NB4 (cell line): ENCODE measurements around the gene RPS6KA4.

Experiments
- DNase-seq: peaks from one replicate; pipeline ENCODE4 v3.0.0; 2010; ENCODE audit warnings: low read depth
- H3K4me3 ChIP-seq: one replicate; pipeline ENCODE4 v1.5.1; 2011; ENCODE audit warnings: mild to moderate bottlenecking, low read depth, low read length, moderate library complexity
- MYC ChIP-seq: IDR thresholded peaks from 2 replicates; pipeline ENCODE4 v1.6.1; 2011; ENCODE audit warnings: low read depth, low read length
- POLR2A ChIP-seq: IDR thresholded peaks from 2 replicates; pipeline ENCODE4 v1.6.1; 2011; ENCODE audit warnings: mild to moderate bottlenecking; ENCODE audit not compliant: insufficient read length; ENCODE audit errors: extremely low read depth
- TF ChIP-seq, protein P1 (sequence below): IDR thresholded peaks from 2 replicates; pipeline ENCODE4 v1.6.1; 2011; ENCODE audit warnings: low read depth, low read length
- TF ChIP-seq, protein P2 (sequence below): IDR thresholded peaks from one replicate; pipeline ENCODE4 v1.5.1; 2012; ENCODE audit warnings: low read depth, low read length

RPS6KA4 gene

GRCh38 chr11:64391839-64392238 is 32.9 kb downstream of the RPS6KA4 start:
- no peak overlapping the region for H3K4me3 ChIP-seq
- TF ChIP-seq MYC (no peak), POLR2A (no peak)
- TF ChIP-seq, protein P1, sequence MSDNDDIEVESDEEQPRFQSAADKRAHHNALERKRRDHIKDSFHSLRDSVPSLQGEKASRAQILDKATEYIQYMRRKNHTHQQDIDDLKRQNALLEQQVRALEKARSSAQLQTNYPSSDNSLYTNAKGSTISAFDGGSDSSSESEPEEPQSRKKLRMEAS, result no peak
- TF ChIP-seq, protein P2, sequence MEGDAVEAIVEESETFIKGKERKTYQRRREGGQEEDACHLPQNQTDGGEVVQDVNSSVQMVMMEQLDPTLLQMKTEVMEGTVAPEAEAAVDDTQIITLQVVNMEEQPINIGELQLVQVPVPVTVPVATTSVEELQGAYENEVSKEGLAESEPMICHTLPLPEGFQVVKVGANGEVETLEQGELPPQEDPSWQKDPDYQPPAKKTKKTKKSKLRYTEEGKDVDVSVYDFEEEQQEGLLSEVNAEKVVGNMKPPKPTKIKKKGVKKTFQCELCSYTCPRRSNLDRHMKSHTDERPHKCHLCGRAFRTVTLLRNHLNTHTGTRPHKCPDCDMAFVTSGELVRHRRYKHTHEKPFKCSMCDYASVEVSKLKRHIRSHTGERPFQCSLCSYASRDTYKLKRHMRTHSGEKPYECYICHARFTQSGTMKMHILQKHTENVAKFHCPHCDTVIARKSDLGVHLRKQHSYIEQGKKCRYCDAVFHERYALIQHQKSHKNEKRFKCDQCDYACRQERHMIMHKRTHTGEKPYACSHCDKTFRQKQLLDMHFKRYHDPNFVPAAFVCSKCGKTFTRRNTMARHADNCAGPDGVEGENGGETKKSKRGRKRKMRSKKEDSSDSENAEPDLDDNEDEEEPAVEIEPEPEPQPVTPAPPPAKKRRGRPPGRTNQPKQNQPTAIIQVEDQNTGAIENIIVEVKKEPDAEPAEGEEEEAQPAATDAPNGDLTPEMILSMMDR, result no peak
- DNase-seq, result no peak

DNA sequence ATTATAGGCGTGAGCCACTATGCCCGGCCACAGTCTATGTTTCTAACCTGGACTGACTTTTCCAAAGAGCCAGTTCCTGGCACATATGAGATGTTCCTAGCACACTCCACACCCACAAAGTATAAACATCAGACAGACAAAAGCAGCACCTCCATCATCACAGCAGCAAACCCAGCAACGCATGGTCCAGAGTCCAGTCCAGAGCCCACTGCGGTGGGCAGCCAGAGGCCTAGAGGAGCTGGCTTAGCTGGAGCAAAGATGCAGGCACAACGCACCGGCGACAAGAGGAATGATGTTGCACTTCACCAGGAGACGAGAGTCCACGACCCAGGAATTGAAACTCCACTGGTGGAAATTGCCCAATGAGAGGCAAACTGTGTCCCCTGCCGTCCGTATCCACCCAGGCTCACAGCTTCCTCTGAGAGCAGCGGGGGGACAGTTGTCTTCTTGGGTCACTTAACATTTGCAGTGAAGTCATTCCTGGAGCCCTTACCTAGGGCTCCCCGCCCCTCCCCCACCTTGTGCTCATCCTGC is 36.6 kb downstream of the RPS6KA4 start:
- no peak overlapping the region for H3K4me3 ChIP-seq
- DNase-seq, result no peak
- TF ChIP-seq POLR2A (no peak), MYC (no peak)

DNA sequence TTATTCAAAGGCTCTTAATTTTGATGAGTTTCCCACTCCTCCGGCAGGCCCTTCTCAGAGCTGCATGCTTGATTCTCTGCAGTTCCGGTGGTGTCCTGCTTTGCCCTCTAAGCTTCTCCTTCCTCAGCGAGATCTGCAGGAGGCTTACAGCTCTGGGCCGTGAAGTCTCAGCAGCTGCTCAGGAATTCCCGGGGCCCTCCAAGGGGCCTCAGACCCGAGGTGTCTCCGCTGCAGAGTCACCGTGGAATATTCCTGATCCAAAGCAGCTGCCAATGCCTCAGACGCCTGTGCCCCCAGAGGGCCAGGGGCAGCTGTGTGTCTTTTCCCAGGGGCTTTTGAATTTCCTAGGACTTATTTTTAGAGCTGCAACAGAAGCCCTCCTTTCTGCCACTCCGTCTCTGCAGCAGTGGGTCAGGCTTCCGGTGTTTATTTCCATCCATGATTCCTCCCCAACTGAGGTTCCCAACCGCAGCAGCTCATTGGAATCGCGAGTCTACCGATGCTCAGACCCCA is 37.2 kb downstream of the RPS6KA4 start:
- TF ChIP-seq, protein P1, result no peak
- TF ChIP-seq POLR2A (no peak), MYC (no peak)
- TF ChIP-seq, protein P2, result no peak
- H3K4me3 ChIP-seq, result no peak overlapping the region
- peak; percentile 64 for DNase-seq

DNA sequence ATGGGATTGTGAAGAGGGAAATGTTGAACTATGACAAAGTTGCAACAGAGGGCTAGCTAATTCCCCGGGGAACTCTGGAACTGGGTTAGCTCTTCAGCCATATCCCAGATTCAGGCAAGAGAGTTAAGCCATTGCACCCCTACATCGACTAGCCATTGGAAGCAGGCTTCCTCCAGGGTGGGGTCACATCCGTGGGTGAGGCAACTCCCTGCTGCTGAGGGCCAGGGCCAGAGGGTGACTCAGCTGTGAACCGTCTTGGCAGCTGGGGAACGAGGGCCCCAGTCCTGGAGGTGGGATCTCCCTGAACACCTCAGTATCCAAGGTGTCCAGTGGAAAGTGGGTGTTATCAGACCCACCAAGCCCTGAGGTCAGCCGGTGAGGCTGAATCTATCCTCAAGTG is 41.1 kb downstream of the RPS6KA4 start:
- TF ChIP-seq MYC (no peak), POLR2A (no peak)
- TF ChIP-seq, protein P2, result no peak
- TF ChIP-seq, protein P1, result no peak
- DNase-seq, result peak; percentile 80
- no peak overlapping the region for H3K4me3 ChIP-seq

DNA sequence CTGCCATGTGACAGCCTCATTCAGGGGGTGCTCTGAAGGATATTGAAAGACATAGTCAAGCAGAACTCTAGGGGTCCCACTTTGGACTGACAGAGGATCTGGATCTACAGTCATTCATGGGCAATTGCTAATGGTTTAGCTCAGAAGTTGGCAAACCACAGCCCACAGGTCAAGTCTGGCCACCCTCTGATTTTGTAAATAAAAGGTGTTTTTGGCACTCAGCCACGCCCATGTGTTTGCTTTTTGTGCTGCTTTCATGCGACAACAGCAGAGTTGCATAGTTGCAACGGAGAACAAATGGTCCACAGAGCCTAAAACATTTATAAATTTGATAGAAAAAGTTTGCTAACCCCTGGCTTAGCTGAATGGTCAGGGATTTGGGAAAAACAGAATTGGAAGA is 41.7 kb downstream of the RPS6KA4 start:
- DNase-seq, result no peak
- TF ChIP-seq, protein P1, result no peak
- no peak overlapping the region for H3K4me3 ChIP-seq

GRCh38 chr11:64401775-64402174 is 42.8 kb downstream of the RPS6KA4 start:
- no peak overlapping the region for H3K4me3 ChIP-seq
- TF ChIP-seq, protein P1, result no peak
- TF ChIP-seq POLR2A (no peak), MYC (no peak)
- TF ChIP-seq, protein P2, result no peak
- DNase-seq, result no peak

- no peak for DNase-seq
- TF ChIP-seq, protein P2, result no peak
- TF ChIP-seq MYC (no peak), POLR2A (no peak)
- TF ChIP-seq, protein P1, result no peak
- H3K4me3 ChIP-seq, result no peak overlapping the region
Observed at GRCh38 chr11:64403106-64403505, 44.1 kb downstream of the RPS6KA4 start.
